HepG2 (cell line): Measurements from ENCODE around the gene CBLC. TPM values are rescaled to one million over a fixed set of nuclear protein-coding genes. Genes with fewer than 3 reads are reported as not detected.

Source experiments
- ARID5B ChIP-seq: IDR thresholded peaks from 2 replicates; pipeline ENCODE4 v1.4.0; 2020; ENCODE audit warnings: mild to moderate bottlenecking, missing genetic modification reagents
- CC2D1A ChIP-seq: sonication (generic); formaldehyde crosslinking; IDR thresholded peaks from 2 replicates; pipeline ENCODE4 v1.8.1; 2023; ENCODE audit warnings: mild to moderate bottlenecking, missing genetic modification reagents
- DPF2 ChIP-seq: sonication (generic); formaldehyde crosslinking; IDR thresholded peaks from 2 replicates; pipeline ENCODE4 v1.4.0; 2020; ENCODE audit warnings: mild to moderate bottlenecking, low read depth, missing genetic modification reagents, borderline replicate concordance
- HHEX ChIP-seq: IDR thresholded peaks from 2 replicates; pipeline ENCODE4 v1.6.1; 2016; ENCODE audit warnings: control low read depth
- ISL2 ChIP-seq: sonication (generic); formaldehyde crosslinking; IDR thresholded peaks from 2 replicates; pipeline ENCODE4 v1.5.0; 2020; ENCODE audit warnings: missing genetic modification reagents
- MED1 ChIP-seq: sonication (generic); formaldehyde crosslinking; IDR thresholded peaks from 2 replicates; pipeline ENCODE4 v1.4.0; 2020; ENCODE audit warnings: missing genetic modification reagents
- RORA ChIP-seq: sonication (generic); formaldehyde crosslinking; IDR thresholded peaks from 2 replicates; pipeline ENCODE4 v1.5.0; 2020; ENCODE audit warnings: mild to moderate bottlenecking, missing genetic modification reagents, moderate library complexity
- SALL1 ChIP-seq: sonication (generic); formaldehyde crosslinking; IDR thresholded peaks from 2 replicates; pipeline ENCODE4 v1.8.0; 2022; ENCODE audit warnings: mild to moderate bottlenecking, missing genetic modification reagents
- TMF1 ChIP-seq: sonication (generic); formaldehyde crosslinking; IDR thresholded peaks from 2 replicates; pipeline ENCODE4 v1.8.1; 2022; ENCODE audit warnings: low read depth, missing genetic modification reagents
- ZBTB25 ChIP-seq: IDR thresholded peaks from 2 replicates; pipeline ENCODE4 v1.6.1; 2018; ENCODE audit warnings: missing genetic modification reagents
- ZBTB33 ChIP-seq: sonication (generic); formaldehyde crosslinking; IDR thresholded peaks from 2 replicates; pipeline ENCODE4 v1.4.0; 2020; ENCODE audit warnings: missing genetic modification reagents
- ZNF263 ChIP-seq: sonication (generic); formaldehyde crosslinking; IDR thresholded peaks from 2 replicates; pipeline ENCODE4 v1.4.0; 2020; ENCODE audit warnings: missing genetic modification reagents
- ZNF329 ChIP-seq: sonication (generic); formaldehyde crosslinking; IDR thresholded peaks from 2 replicates; pipeline ENCODE4 v1.9.0; 2021; ENCODE audit warnings: low read depth, mild to moderate bottlenecking, missing genetic modification reagents
- ZNF552 ChIP-seq: sonication (generic); formaldehyde crosslinking; IDR thresholded peaks from 2 replicates; pipeline ENCODE4 v1.9.0; 2022; ENCODE audit warnings: missing genetic modification reagents, mild to moderate bottlenecking, borderline replicate concordance
- ZNF556 ChIP-seq: sonication (generic); formaldehyde crosslinking; IDR thresholded peaks from 2 replicates; pipeline ENCODE4 v1.4.0; 2020; ENCODE audit warnings: mild to moderate bottlenecking, missing genetic modification reagents, borderline replicate concordance
- ZNF564 ChIP-seq: sonication (generic); formaldehyde crosslinking; IDR thresholded peaks from 2 replicates; pipeline ENCODE4 v1.8.1; 2023; ENCODE audit warnings: mild to moderate bottlenecking, missing genetic modification reagents
- ZNF672 ChIP-seq: sonication (generic); formaldehyde crosslinking; IDR thresholded peaks from 2 replicates; pipeline ENCODE4 v1.8.1; 2022; ENCODE audit warnings: missing genetic modification reagents
- ZNF713 ChIP-seq: sonication (generic); formaldehyde crosslinking; IDR thresholded peaks from 2 replicates; pipeline ENCODE4 v1.4.0; 2020; ENCODE audit warnings: mild to moderate bottlenecking, missing genetic modification reagents
- ZNF746 ChIP-seq: sonication (generic); formaldehyde crosslinking; IDR thresholded peaks from 2 replicates; pipeline ENCODE4 v1.8.0; 2022; ENCODE audit warnings: mild to moderate bottlenecking, missing genetic modification reagents
- ZNF883 ChIP-seq: sonication (generic); formaldehyde crosslinking; IDR thresholded peaks from 2 replicates; pipeline ENCODE4 v1.5.1; 2020; ENCODE audit warnings: mild to moderate bottlenecking, missing genetic modification reagents; ENCODE audit errors: not compliant biosample characterization
- polyA plus RNA-seq, 8 experiments: library from polyadenylated mRNA; depleted of rRNA in 3 of 8; stranded (reverse) in 7 of 8; unstranded in 1 of 8; fragments of >200 nt; fragmentation: Illumina TruSeq in 4 of 8; extraction: Trizol in 4 of 8; gene quantifications; 2 replicates each; pipeline versions ENCODE4 v1.2.1 to v1.2.3, GENCODE V29; 2011 to 2016; ENCODE audit warnings: low read depth in 4 of 8, missing spikeins in 1 of 8, mixed read lengths in 1 of 8; ENCODE audit not compliant: insufficient read depth in 1 of 8
- total RNA-seq, 5 experiments: library from RNA; depleted of rRNA; stranded (reverse); fragments of >200 nt; fragmentation: Illumina TruSeq; extraction: Trizol; gene quantifications; 2 replicates each; pipeline ENCODE4 v1.2.3, GENCODE V29; 2016; ENCODE audit warnings: low read depth in 1 of 5
- TF ChIP-seq, protein P1 (sequence below): sonication (generic); formaldehyde crosslinking; IDR thresholded peaks from 2 replicates; pipeline ENCODE4 v1.5.0; 2020; ENCODE audit warnings: missing genetic modification reagents

The CBLC gene
- total and polyA plus RNA-seq, 2 of the 13 experiments (the other 11 are each of a cell fraction or from before 2014, with no cell fraction given), result 1.8 to 2.6 TPM

DNA sequence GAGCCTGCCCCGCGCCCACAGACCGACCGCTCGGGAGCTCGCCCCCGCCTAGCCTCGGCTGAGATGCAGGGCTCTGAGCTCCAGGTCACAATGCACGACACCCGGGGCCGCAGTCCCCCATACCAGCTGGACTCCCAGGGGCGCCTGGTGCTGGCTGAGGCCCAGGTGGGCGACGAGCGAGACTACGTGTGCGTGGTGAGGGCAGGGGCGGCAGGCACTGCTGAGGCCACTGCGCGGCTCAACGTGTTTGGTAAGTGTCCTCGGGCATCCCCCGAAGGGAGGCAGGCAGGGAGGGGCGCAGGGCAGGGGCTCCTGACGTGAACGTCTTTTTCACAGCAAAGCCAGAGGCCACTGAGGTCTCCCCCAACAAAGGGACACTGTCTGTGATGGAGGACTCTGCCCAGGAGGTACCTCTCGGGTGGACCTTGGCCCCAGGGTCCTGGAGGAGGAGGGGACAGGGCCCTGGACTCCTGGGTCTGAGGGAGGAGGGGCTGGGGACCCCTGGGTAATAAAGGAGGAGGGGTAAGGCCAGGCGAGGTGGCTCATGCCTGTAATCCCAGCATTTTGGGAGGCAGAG, 34.5 kb downstream of the CBLC start (continued):
- TF ChIP-seq ARID5B (CRISPR knock-in tag) (peak; percentile 61), ZNF556 (CRISPR knock-in tag) (peak; percentile 20; the same call in 1 of the 2 replicates), ZNF713 (CRISPR knock-in tag) (no peak), TMF1 (CRISPR knock-in tag) (no peak), SALL1 (peak; percentile 85), ZNF263 (peak; percentile 51; the same call in 1 of the 2 replicates), RORA (CRISPR knock-in tag) (no peak), ZNF552 (CRISPR knock-in tag) (0 out of 2 replicates have a peak, but pooled peaks have one; percentile 24), DPF2 (CRISPR knock-in tag) (peak; percentile 46; the same call in 1 of the 2 replicates), ZNF672 (CRISPR knock-in tag) (no peak), CC2D1A (CRISPR knock-in tag) (no peak), ZBTB25 (CRISPR knock-in tag) (peak; percentile 45; the same call in 1 of the 2 replicates), ZNF564 (CRISPR knock-in tag) (peak; percentile 51; the same call in 1 of the 2 replicates), MED1 (CRISPR knock-in tag) (0 out of 2 replicates have a peak, but pooled peaks have one; percentile 40), ZNF883 (CRISPR knock-in tag) (peak; percentile 25), ZBTB33 (peak; percentile 52), ISL2 (CRISPR knock-in tag) (peak; percentile 31; the same call in 1 of the 2 replicates), ZNF329 (CRISPR knock-in tag) (no peak), HHEX (CRISPR knock-in tag) (no peak), ZNF746 (CRISPR knock-in tag) (peak; percentile 43; the same call in 1 of the 2 replicates)
- TF ChIP-seq, protein P1, sequence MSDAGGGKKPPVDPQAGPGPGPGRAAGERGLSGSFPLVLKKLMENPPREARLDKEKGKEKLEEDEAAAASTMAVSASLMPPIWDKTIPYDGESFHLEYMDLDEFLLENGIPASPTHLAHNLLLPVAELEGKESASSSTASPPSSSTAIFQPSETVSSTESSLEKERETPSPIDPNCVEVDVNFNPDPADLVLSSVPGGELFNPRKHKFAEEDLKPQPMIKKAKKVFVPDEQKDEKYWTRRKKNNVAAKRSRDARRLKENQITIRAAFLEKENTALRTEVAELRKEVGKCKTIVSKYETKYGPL (CRISPR knock-in tag), result no peak
